Activated T-cell treated with anti-CD3 and anti-CD28 coated beads, Interleukin-2, amount 50 U/mL, for 72 hours (primary cell): ENCODE results near the gene GPC3. TPM values are rescaled to one million over a fixed set of nuclear protein-coding genes. Genes with fewer than 3 reads are reported as not detected.

ENCODE experiments used
- ATAC-seq, 2 donors: fragments of 150-1000 bp; cut with Tn5 transposase; replicated peaks in 1 of 2; 2 replicates each; pipeline ENCODE4 v1.10.0; 2021; ENCODE audit warnings: moderate library complexity in 2 of 2, mild to moderate bottlenecking in 1 of 2
- DNase-seq, 2 donors: peaks; one replicate each; pipeline ENCODE4 v3.0.0; 2021 to 2022; ENCODE audit warnings: mixed read lengths in 1 of 2
- H3K27ac Mint-ChIP-seq: one replicate; pipeline ENCODE4 v1.8.0; 2022; ENCODE audit warnings: mild to moderate bottlenecking, moderate library complexity, mixed read lengths
- H3K27me3 Mint-ChIP-seq: one replicate; pipeline ENCODE4 v1.8.0; 2022; ENCODE audit warnings: low read depth, mixed read lengths
- H3K36me3 Mint-ChIP-seq, 2 donors: one replicate each; pipeline ENCODE4 v1.8.0; 2022; ENCODE audit warnings: mixed read lengths in 2 of 2, mild to moderate bottlenecking in 1 of 2; ENCODE audit not compliant: insufficient read depth in 2 of 2
- H3K4me1 Mint-ChIP-seq: one replicate; pipeline ENCODE4 v1.8.0; 2022; ENCODE audit warnings: low read depth, mixed read lengths
- H3K4me3 Mint-ChIP-seq, 2 donors: one replicate each; pipeline ENCODE4 v1.8.0; 2022; ENCODE audit warnings: mild to moderate bottlenecking in 2 of 2, mixed read lengths in 2 of 2, moderate library complexity in 2 of 2
- H3K9me3 Mint-ChIP-seq, 2 donors: one replicate each; pipeline ENCODE4 v1.8.0; 2022; ENCODE audit warnings: mixed read lengths in 2 of 2
- total RNA-seq, 2 donors: library from RNA; stranded (reverse); gene quantifications; one replicate each; pipeline ENCODE4 v1.2.3, GENCODE V29; 2022

GPC3 gene
- total RNA-seq, 2 donors from 2014 or later, result 0.39 to 0.41 TPM

- peaks cover 39% of the 10 kb centered on the region for H3K27me3 Mint-ChIP-seq
- no peak overlapping the region for H3K27ac Mint-ChIP-seq
- H3K9me3 Mint-ChIP-seq, result no peaks in the 10 kb centered on the region
- no peak for ATAC-seq
- H3K4me1 Mint-ChIP-seq, result no peaks in the 10 kb centered on the region
- DNase-seq, result no peak
- H3K36me3 Mint-ChIP-seq, result no peaks in the 10 kb centered on the region
- no peak overlapping the region for H3K4me3 Mint-ChIP-seq
Observed at GRCh38 chrX:133812402-133812801, 173.0 kb downstream of the GPC3 start.

GRCh38 chrX:133810925-133811324 lies 174.5 kb downstream of the GPC3 start:
- Mint-ChIP-seq H3K4me1 (no peaks in the 10 kb centered on the region), H3K36me3 (no peaks in the 10 kb centered on the region), H3K4me3 (no peak overlapping the region), H3K27me3 (peaks cover 31% of the 10 kb centered on the region), H3K9me3 (no peaks in the 10 kb centered on the region), H3K27ac (no peak overlapping the region)
- no peak for ATAC-seq
- no peak for DNase-seq

GRCh38 chrX:133804072-133804471 lies 181.3 kb downstream of the GPC3 start:
- H3K4me3 Mint-ChIP-seq, result no peak overlapping the region
- H3K27ac Mint-ChIP-seq, result no peak overlapping the region
- H3K36me3 Mint-ChIP-seq, result no peaks in the 10 kb centered on the region

GRCh38 chrX:133796282-133796681 lies 189.1 kb downstream of the GPC3 start:
- H3K9me3 Mint-ChIP-seq, result no peaks in the 10 kb centered on the region
- peaks cover 39% of the 10 kb centered on the region for H3K27me3 Mint-ChIP-seq
- no peak overlapping the region for H3K27ac Mint-ChIP-seq
- no peak for DNase-seq
- H3K4me1 Mint-ChIP-seq, result no peaks in the 10 kb centered on the region
- H3K36me3 Mint-ChIP-seq, result no peaks in the 10 kb centered on the region
- H3K4me3 Mint-ChIP-seq, result no peak overlapping the region
- no peak for ATAC-seq

More at GRCh38 chrX:133804072-133804471, 181.3 kb downstream of the GPC3 start:
- no peak for DNase-seq
- Mint-ChIP-seq H3K27me3 (peaks cover 54% of the 10 kb centered on the region), H3K9me3 (no peaks in the 10 kb centered on the region), H3K4me1 (no peaks in the 10 kb centered on the region)
- no peak for ATAC-seq

- Mint-ChIP-seq H3K4me1 (no peaks in the 10 kb centered on the region), H3K9me3 (no peaks in the 10 kb centered on the region), H3K27me3 (peaks cover 35% of the 10 kb centered on the region), H3K36me3 (no peaks in the 10 kb centered on the region), H3K4me3 (no peak overlapping the region), H3K27ac (no peak overlapping the region)
- DNase-seq (no peak), ATAC-seq (no peak)
Observed at GRCh38 chrX:133794126-133794525, 191.3 kb downstream of the GPC3 start.

GRCh38 chrX:133793626-133794025 lies 191.8 kb downstream of the GPC3 start:
- Mint-ChIP-seq H3K4me3 (no peak overlapping the region), H3K9me3 (no peaks in the 10 kb centered on the region), H3K36me3 (no peaks in the 10 kb centered on the region), H3K4me1 (no peaks in the 10 kb centered on the region), H3K27ac (no peak overlapping the region), H3K27me3 (peaks cover 40% of the 10 kb centered on the region)
- DNase-seq (no peak), ATAC-seq (no peak)

GRCh38 chrX:133792198-133792953 lies 193.0 kb downstream of the GPC3 start:
- H3K9me3 Mint-ChIP-seq, result no peaks in the 10 kb centered on the region
- H3K27me3 Mint-ChIP-seq, result peaks cover 28% of the 10 kb centered on the region
- H3K4me3 Mint-ChIP-seq, result no peak overlapping the region
- ATAC-seq (peak in 1 of 2 donors; percentile 71), DNase-seq (peak; percentile 57 to 69)
- no peak overlapping the region for H3K27ac Mint-ChIP-seq
- no peaks in the 10 kb centered on the region for H3K36me3 Mint-ChIP-seq
- no peaks in the 10 kb centered on the region for H3K4me1 Mint-ChIP-seq

GRCh38 chrX:133789829-133790228 lies 195.6 kb downstream of the GPC3 start:
- no peaks in the 10 kb centered on the region for H3K4me1 Mint-ChIP-seq
- no peak overlapping the region for H3K27ac Mint-ChIP-seq
- no peaks in the 10 kb centered on the region for H3K9me3 Mint-ChIP-seq
- DNase-seq (no peak), ATAC-seq (no peak)
- H3K27me3 Mint-ChIP-seq, result peaks cover 30% of the 10 kb centered on the region
- H3K36me3 Mint-ChIP-seq, result no peaks in the 10 kb centered on the region
- H3K4me3 Mint-ChIP-seq, result no peak overlapping the region

- ATAC-seq, result no peak
- no peaks in the 10 kb centered on the region for H3K36me3 Mint-ChIP-seq
- DNase-seq, result no peak
- peaks cover 41% of the 10 kb centered on the region for H3K27me3 Mint-ChIP-seq
- H3K27ac Mint-ChIP-seq, result no peak overlapping the region
- H3K4me3 Mint-ChIP-seq, result no peak overlapping the region
- no peaks in the 10 kb centered on the region for H3K9me3 Mint-ChIP-seq
- H3K4me1 Mint-ChIP-seq, result no peaks in the 10 kb centered on the region
Observed at GRCh38 chrX:133786382-133786781, 199.0 kb downstream of the GPC3 start.

GRCh38 chrX:133783274-133783673 lies 202.1 kb downstream of the GPC3 start:
- DNase-seq, result no peak
- no peaks in the 10 kb centered on the region for H3K4me1 Mint-ChIP-seq
- ATAC-seq, result no peak
- no peaks in the 10 kb centered on the region for H3K36me3 Mint-ChIP-seq
- H3K27ac Mint-ChIP-seq, result no peak overlapping the region
- H3K9me3 Mint-ChIP-seq, result no peaks in the 10 kb centered on the region
- no peak overlapping the region for H3K4me3 Mint-ChIP-seq
- peaks cover 22% of the 10 kb centered on the region for H3K27me3 Mint-ChIP-seq

- Mint-ChIP-seq H3K36me3 (no peaks in the 10 kb centered on the region), H3K9me3 (no peaks in the 10 kb centered on the region), H3K27me3 (peaks cover 35% of the 10 kb centered on the region), H3K4me3 (no peak overlapping the region), H3K4me1 (no peaks in the 10 kb centered on the region), H3K27ac (no peak overlapping the region)
- DNase-seq, result no peak
- no peak for ATAC-seq
Observed at GRCh38 chrX:133781174-133781573, 204.2 kb downstream of the GPC3 start.

- H3K27ac Mint-ChIP-seq, result no peak overlapping the region
- H3K4me3 Mint-ChIP-seq, result no peak overlapping the region
- DNase-seq (peak; percentile 36 to 42), ATAC-seq (no peak)
- no peaks in the 10 kb centered on the region for H3K4me1 Mint-ChIP-seq
- H3K9me3 Mint-ChIP-seq, result no peaks in the 10 kb centered on the region
- peaks cover 14% of the 10 kb centered on the region for H3K27me3 Mint-ChIP-seq
- H3K36me3 Mint-ChIP-seq, result no peaks in the 10 kb centered on the region
Observed at GRCh38 chrX:133776072-133776471, 209.3 kb downstream of the GPC3 start.

GRCh38 chrX:133774807-133775206 lies 210.6 kb downstream of the GPC3 start:
- Mint-ChIP-seq H3K27ac (no peak overlapping the region), H3K4me3 (no peak overlapping the region), H3K4me1 (no peaks in the 10 kb centered on the region), H3K27me3 (peaks cover 14% of the 10 kb centered on the region), H3K36me3 (no peaks in the 10 kb centered on the region), H3K9me3 (no peaks in the 10 kb centered on the region)
- DNase-seq (no peak), ATAC-seq (no peak)

GRCh38 chrX:133771086-133771646 lies 214.2 kb downstream of the GPC3 start:
- H3K4me1 Mint-ChIP-seq, result no peaks in the 10 kb centered on the region
- H3K27ac Mint-ChIP-seq, result no peak overlapping the region
- no peaks in the 10 kb centered on the region for H3K36me3 Mint-ChIP-seq
- DNase-seq, result no peak
- peaks cover 19% of the 10 kb centered on the region for H3K27me3 Mint-ChIP-seq
- H3K4me3 Mint-ChIP-seq, result no peak overlapping the region
- ATAC-seq, result no peak
- H3K9me3 Mint-ChIP-seq, result no peaks in the 10 kb centered on the region
